HepG2 (cell line): Measurements from ENCODE around the gene CD300A. TPM values are rescaled to one million over a fixed set of nuclear protein-coding genes. Genes with fewer than 3 reads are reported as not detected.

Source experiments
- AHR ChIP-seq: IDR thresholded peaks from 2 replicates; pipeline ENCODE4 v1.6.1; 2018; ENCODE audit warnings: missing genetic modification reagents, missing compliant biosample characterization
- ASH2L ChIP-seq: fragments of 300-600, 200-600 bp; sonication (generic); IDR thresholded peaks from 2 replicates; pipeline ENCODE4 v1.7.0; 2017; ENCODE audit warnings: low read depth, mild to moderate bottlenecking, moderate library complexity, mixed read lengths, low read length; ENCODE audit not compliant: insufficient read length
- BORCS8-MEF2B ChIP-seq: sonication (generic); formaldehyde crosslinking; IDR thresholded peaks from 2 replicates; pipeline ENCODE4 v1.8.0; 2022; ENCODE audit warnings: mild to moderate bottlenecking, missing genetic modification reagents
- FUBP1 ChIP-seq: sonication (generic); formaldehyde crosslinking; IDR thresholded peaks from 2 replicates; pipeline ENCODE4 v1.5.1; 2020; ENCODE audit warnings: missing genetic modification reagents, mild to moderate bottlenecking, borderline replicate concordance
- HNRNPL ChIP-seq: fragments of 200-400 bp; formaldehyde crosslinking; IDR thresholded peaks from 2 replicates; pipeline ENCODE4 v1.6.1; 2017; ENCODE audit warnings: mild to moderate bottlenecking, low read depth, low read length
- HOXA3 ChIP-seq: sonication (generic); formaldehyde crosslinking; IDR thresholded peaks from 2 replicates; pipeline ENCODE4 v1.5.0; 2020; ENCODE audit warnings: missing genetic modification reagents
- MAF1 ChIP-seq: sonication (generic); formaldehyde crosslinking; IDR thresholded peaks from 2 replicates; pipeline ENCODE4 v1.5.0; 2020; ENCODE audit warnings: missing genetic modification reagents, borderline replicate concordance
- RAD51 ChIP-seq: fragments of 450-650 bp; IDR thresholded peaks from 2 replicates; pipeline ENCODE4 v1.6.1; 2016; ENCODE audit warnings: borderline replicate concordance
- RFX5 ChIP-seq: IDR thresholded peaks from 2 replicates; pipeline ENCODE4 v1.6.1; 2011; ENCODE audit warnings: low read depth, low read length, improper control_type of control experiment
- RXRA ChIP-seq: sonication (generic); formaldehyde crosslinking; IDR thresholded peaks from 2 replicates; pipeline ENCODE4 v1.5.1; 2020; ENCODE audit warnings: missing genetic modification reagents
- SMYD3 ChIP-seq: sonication (generic); formaldehyde crosslinking; IDR thresholded peaks from 2 replicates; pipeline ENCODE4 v1.8.1; 2023; ENCODE audit warnings: mild to moderate bottlenecking, missing genetic modification reagents
- SP4 ChIP-seq: sonication (generic); formaldehyde crosslinking; IDR thresholded peaks from 2 replicates; pipeline ENCODE4 v1.8.1; 2023; ENCODE audit warnings: mild to moderate bottlenecking, missing genetic modification reagents
- ZNF251 ChIP-seq: sonication (generic); formaldehyde crosslinking; IDR thresholded peaks from 2 replicates; pipeline ENCODE4 v1.9.0; 2021; ENCODE audit warnings: mild to moderate bottlenecking, missing genetic modification reagents
- ZNF30 ChIP-seq: sonication (generic); formaldehyde crosslinking; IDR thresholded peaks from 2 replicates; pipeline ENCODE4 v1.5.0; 2020; ENCODE audit warnings: mild to moderate bottlenecking, missing genetic modification reagents
- ZNF512B ChIP-seq: sonication (generic); formaldehyde crosslinking; IDR thresholded peaks from 2 replicates; pipeline ENCODE4 v1.5.1; 2020; ENCODE audit warnings: missing genetic modification reagents, mild to moderate bottlenecking, borderline replicate concordance
- ZNF556 ChIP-seq: sonication (generic); formaldehyde crosslinking; IDR thresholded peaks from 2 replicates; pipeline ENCODE4 v1.4.0; 2020; ENCODE audit warnings: mild to moderate bottlenecking, missing genetic modification reagents, borderline replicate concordance
- polyA plus RNA-seq, 8 experiments: library from polyadenylated mRNA; depleted of rRNA in 3 of 8; stranded (reverse) in 7 of 8; unstranded in 1 of 8; fragments of >200 nt; fragmentation: Illumina TruSeq in 4 of 8; extraction: Trizol in 4 of 8; gene quantifications; 2 replicates each; pipeline versions ENCODE4 v1.2.1 to v1.2.3, GENCODE V29; 2011 to 2016; ENCODE audit warnings: low read depth in 4 of 8, missing spikeins in 1 of 8, mixed read lengths in 1 of 8; ENCODE audit not compliant: insufficient read depth in 1 of 8
- total RNA-seq, 5 experiments: library from RNA; depleted of rRNA; stranded (reverse); fragments of >200 nt; fragmentation: Illumina TruSeq; extraction: Trizol; gene quantifications; 2 replicates each; pipeline ENCODE4 v1.2.3, GENCODE V29; 2016; ENCODE audit warnings: low read depth in 1 of 5
- TF ChIP-seq, protein P1 (sequence below): sonication (generic); formaldehyde crosslinking; IDR thresholded peaks from 2 replicates; pipeline ENCODE4 v1.4.0; 2020; ENCODE audit warnings: missing genetic modification reagents, borderline replicate concordance
- TF ChIP-seq, protein P2 (sequence below): sonication (generic); formaldehyde crosslinking; IDR thresholded peaks from 2 replicates; pipeline ENCODE4 v1.8.0; 2022; ENCODE audit warnings: mild to moderate bottlenecking, missing genetic modification reagents; ENCODE audit not compliant: insufficient replicate concordance

The CD300A gene
- total and polyA plus RNA-seq, 2 of the 13 experiments (the other 11 are each of a cell fraction or from before 2014, with no cell fraction given): not detected

- TF ChIP-seq, protein P1, sequence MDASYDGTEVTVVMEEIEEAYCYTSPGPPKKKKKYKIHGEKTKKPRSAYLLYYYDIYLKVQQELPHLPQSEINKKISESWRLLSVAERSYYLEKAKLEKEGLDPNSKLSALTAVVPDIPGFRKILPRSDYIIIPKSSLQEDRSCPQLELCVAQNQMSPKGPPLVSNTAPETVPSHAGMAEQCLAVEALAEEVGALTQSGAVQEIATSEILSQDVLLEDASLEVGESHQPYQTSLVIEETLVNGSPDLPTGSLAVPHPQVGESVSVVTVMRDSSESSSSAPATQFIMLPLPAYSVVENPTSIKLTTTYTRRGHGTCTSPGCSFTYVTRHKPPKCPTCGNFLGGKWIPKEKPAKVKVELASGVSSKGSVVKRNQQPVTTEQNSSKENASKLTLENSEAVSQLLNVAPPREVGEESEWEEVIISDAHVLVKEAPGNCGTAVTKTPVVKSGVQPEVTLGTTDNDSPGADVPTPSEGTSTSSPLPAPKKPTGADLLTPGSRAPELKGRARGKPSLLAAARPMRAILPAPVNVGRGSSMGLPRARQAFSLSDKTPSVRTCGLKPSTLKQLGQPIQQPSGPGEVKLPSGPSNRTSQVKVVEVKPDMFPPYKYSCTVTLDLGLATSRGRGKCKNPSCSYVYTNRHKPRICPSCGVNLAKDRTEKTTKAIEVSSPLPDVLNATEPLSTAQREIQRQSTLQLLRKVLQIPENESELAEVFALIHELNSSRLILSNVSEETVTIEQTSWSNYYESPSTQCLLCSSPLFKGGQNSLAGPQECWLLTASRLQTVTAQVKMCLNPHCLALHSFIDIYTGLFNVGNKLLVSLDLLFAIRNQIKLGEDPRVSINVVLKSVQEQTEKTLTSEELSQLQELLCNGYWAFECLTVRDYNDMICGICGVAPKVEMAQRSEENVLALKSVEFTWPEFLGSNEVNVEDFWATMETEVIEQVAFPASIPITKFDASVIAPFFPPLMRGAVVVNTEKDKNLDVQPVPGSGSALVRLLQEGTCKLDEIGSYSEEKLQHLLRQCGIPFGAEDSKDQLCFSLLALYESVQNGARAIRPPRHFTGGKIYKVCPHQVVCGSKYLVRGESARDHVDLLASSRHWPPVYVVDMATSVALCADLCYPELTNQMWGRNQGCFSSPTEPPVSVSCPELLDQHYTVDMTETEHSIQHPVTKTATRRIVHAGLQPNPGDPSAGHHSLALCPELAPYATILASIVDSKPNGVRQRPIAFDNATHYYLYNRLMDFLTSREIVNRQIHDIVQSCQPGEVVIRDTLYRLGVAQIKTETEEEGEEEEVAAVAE (CRISPR knock-in tag): no peak
- TF ChIP-seq ZNF30 (CRISPR knock-in tag): 0 out of 2 replicates have a peak, but pooled peaks have one; percentile 35
- peak; percentile 44 for TF ChIP-seq ASH2L
- no peak for TF ChIP-seq RFX5
- TF ChIP-seq HNRNPL: peak; percentile 76; the same call in 1 of the 2 replicates
- TF ChIP-seq RXRA (CRISPR knock-in tag): peak; percentile 7; the same call in 1 of the 2 replicates
- peak; percentile 90 for TF ChIP-seq ZNF556 (CRISPR knock-in tag)
- no peak for TF ChIP-seq MAF1 (CRISPR knock-in tag)
- TF ChIP-seq FUBP1 (CRISPR knock-in tag): no peak
- no peak for TF ChIP-seq ZNF512B (CRISPR knock-in tag)
- TF ChIP-seq RAD51: no peak
- no peak for TF ChIP-seq ZNF251 (CRISPR knock-in tag)
- TF ChIP-seq, protein P2, sequence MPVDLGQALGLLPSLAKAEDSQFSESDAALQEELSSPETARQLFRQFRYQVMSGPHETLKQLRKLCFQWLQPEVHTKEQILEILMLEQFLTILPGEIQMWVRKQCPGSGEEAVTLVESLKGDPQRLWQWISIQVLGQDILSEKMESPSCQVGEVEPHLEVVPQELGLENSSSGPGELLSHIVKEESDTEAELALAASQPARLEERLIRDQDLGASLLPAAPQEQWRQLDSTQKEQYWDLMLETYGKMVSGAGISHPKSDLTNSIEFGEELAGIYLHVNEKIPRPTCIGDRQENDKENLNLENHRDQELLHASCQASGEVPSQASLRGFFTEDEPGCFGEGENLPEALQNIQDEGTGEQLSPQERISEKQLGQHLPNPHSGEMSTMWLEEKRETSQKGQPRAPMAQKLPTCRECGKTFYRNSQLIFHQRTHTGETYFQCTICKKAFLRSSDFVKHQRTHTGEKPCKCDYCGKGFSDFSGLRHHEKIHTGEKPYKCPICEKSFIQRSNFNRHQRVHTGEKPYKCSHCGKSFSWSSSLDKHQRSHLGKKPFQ: no peak
- TF ChIP-seq HOXA3 (CRISPR knock-in tag): peak; percentile 51; the same call in 1 of the 2 replicates
- no peak for TF ChIP-seq BORCS8-MEF2B
- TF ChIP-seq SP4 (CRISPR knock-in tag): peak; percentile 76
- no peak; the same call in 1 of the 2 replicates for TF ChIP-seq SMYD3
- TF ChIP-seq AHR (CRISPR knock-in tag): no peak
Measured at GRCh38 chr17:74454197-74455024, 12.0 kb upstream of the CD300A start (continued).
